Bronchial epithelial cell (primary cell): Measurements from ENCODE around the gene PTPRD. TPM values are rescaled to one million over a fixed set of nuclear protein-coding genes. Genes with fewer than 3 reads are reported as not detected.
A peak's percentile ranks its signal among the peaks of the same experiment; 100 is the strongest.

Source experiments
- DNase-seq: peaks from one replicate; pipeline ENCODE4 v3.0.0-alpha.2; 2010; ENCODE audit warnings: low read depth
- FAIRE-seq: peaks from 2 replicates; lab custom pipeline; 2011; peaks lifted over from hg19 to GRCh38; lab: Jason Lieb, UNC
- H3K27me3 ChIP-seq: 2 replicates; pipeline ENCODE4 v1.5.1; 2011; ENCODE audit warnings: low read length; ENCODE audit not compliant: control insufficient read depth, insufficient read depth
- H3K36me3 ChIP-seq: 2 replicates; pipeline ENCODE4 v1.5.1; 2011; ENCODE audit warnings: low read length; ENCODE audit not compliant: control insufficient read depth, insufficient read depth
- H3K4me3 ChIP-seq: 2 replicates; pipeline ENCODE4 v1.5.1; 2011; ENCODE audit warnings: mild to moderate bottlenecking, low read depth, low read length, control low read depth
- CTCF ChIP-seq: IDR thresholded peaks from 2 replicates; pipeline ENCODE4 v1.5.1; 2011; ENCODE audit warnings: mild to moderate bottlenecking, moderate library complexity, low read length, control low read depth, inconsistent platforms; ENCODE audit not compliant: insufficient read depth, severe bottlenecking
- total RNA-seq: library from RNA; depleted of rRNA; stranded (reverse); fragments of >200 nt; gene quantifications from 2 replicates; pipeline ENCODE4 v1.2.1, GENCODE V29; 2014

Gene PTPRD
- total RNA-seq, 1 donor from 2014 or later, result 2.9 TPM

GRCh38 chr9:9558907-9559306 is 1053.9 kb downstream of the PTPRD start:
- FAIRE-seq, result peak; percentile 13
- no peaks in the 10 kb centered on the region for H3K27me3 ChIP-seq
- no peak for TF ChIP-seq CTCF

GRCh38 chr9:9557804-9558334 is 1054.9 kb downstream of the PTPRD start:
- no peaks in the 10 kb centered on the region for H3K36me3 ChIP-seq
- TF ChIP-seq CTCF, result no peak
- FAIRE-seq (no peak), DNase-seq (peak; percentile 4)
- no peaks in the 10 kb centered on the region for H3K27me3 ChIP-seq
- H3K4me3 ChIP-seq, result no peak overlapping the region

More at GRCh38 chr9:9558907-9559306, 1053.9 kb downstream of the PTPRD start:
- no peaks in the 10 kb centered on the region for H3K36me3 ChIP-seq
- no peak for DNase-seq
- H3K4me3 ChIP-seq, result no peak overlapping the region

- FAIRE-seq, result no peak
- DNase-seq, result no peak
- Histone ChIP-seq H3K4me3 (no peak overlapping the region), H3K36me3 (no peaks in the 10 kb centered on the region), H3K27me3 (no peaks in the 10 kb centered on the region)
- no peak for TF ChIP-seq CTCF
Observed at GRCh38 chr9:9556865-9557803, 1055.7 kb downstream of the PTPRD start.

- no peak for TF ChIP-seq CTCF
- DNase-seq (no peak), FAIRE-seq (no peak)
- no peaks in the 10 kb centered on the region for H3K36me3 ChIP-seq
- H3K27me3 ChIP-seq, result no peaks in the 10 kb centered on the region
- H3K4me3 ChIP-seq, result no peak overlapping the region
Observed at GRCh38 chr9:9552665-9553064, 1060.1 kb downstream of the PTPRD start.

- Histone ChIP-seq H3K4me3 (no peak overlapping the region), H3K36me3 (no peaks in the 10 kb centered on the region), H3K27me3 (no peaks in the 10 kb centered on the region)
- DNase-seq (no peak), FAIRE-seq (no peak)
- TF ChIP-seq CTCF, result no peak
Observed at GRCh38 chr9:9538766-9539165, 1074.0 kb downstream of the PTPRD start.
